Stimulated activated naive CD4-positive, alpha-beta T cell treated with Interleukin-2 at 50 U/mL for 16 hours (primary cell): ENCODE results near the gene FOXE1.

Experiments used
- DNase-seq: peaks from one replicate; lab custom pipeline; 2025; lab: John Stamatoyannopoulos, UW

FOXE1 gene

DNA sequence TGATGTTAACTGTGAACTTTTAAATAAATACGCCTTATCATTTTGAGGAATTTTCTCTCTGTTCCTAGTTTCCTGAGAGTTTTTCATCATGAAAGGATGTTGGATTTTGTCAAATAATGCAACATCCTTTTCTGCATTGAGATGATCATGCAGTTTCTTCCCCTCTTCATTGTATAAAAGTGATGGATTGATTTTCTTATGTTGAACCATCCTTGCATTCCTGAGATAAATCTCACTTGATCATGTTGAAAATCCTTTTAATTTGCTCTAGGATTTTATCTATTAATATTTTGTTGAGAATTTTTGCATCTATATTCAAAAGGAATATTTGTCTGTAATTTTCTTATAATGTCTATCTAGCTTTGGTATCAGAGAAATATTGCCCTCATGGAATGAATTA, 13.3 kb downstream of the FOXE1 start:
- no peak for DNase-seq

DNA sequence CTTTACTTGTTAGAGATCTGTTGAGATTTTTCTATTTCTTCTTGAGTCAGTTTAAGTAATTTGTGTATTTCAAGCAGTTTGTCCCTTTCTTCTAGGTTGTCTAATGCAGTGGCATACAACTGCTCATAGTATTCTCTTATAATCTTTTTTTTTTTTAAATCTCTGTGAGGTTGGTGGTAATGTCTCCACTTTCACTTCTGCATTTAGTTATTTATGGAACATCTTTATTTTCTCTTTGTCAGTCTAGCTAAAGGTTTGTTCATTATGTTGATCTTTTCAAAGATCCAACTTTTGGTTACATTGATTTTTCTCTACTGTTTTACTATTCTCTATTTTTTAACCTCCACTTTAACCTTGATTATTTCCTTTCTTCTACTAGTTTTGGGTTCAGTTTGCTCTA, 13.8 kb downstream of the FOXE1 start:
- no peak for DNase-seq

DNA sequence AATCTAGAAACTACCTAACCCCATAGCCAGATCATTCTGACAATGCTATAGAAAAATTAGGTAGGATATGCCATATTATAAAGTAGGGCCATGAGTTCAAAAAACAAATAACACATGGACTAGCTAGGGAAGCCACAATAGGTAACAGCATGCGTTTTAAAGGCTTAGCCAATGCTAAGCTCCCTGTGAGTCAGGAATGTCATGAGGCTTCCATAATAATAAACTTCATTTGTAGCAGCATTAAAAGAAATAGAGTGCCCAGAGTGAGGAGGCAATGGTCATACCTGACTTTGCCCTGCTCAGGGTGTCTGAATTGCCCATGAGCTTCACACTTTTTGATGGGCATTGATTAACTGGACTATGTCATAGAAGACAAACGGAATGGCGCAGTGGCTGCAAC, 15.8 kb downstream of the FOXE1 start:
- no peak for DNase-seq

DNA sequence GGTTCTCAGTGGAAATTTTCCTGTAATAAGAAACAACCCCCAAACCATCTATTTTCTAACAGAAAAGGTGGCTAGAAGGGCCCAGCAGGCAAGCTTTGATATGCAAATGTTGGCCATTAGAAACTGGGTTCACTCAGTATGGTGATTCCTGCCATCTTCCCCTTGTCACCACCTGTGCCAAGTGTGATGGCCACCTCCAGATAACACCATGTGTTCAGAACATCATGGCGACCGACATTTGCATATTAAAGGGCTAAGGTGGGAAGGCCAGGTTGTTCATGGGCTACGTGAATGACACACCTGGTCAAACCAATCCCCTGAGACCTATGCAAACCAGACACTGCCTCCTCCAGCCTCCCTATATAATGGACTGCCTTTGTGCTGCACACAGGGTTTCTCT, 20.4 kb downstream of the FOXE1 start:
- no peak for DNase-seq

DNA sequence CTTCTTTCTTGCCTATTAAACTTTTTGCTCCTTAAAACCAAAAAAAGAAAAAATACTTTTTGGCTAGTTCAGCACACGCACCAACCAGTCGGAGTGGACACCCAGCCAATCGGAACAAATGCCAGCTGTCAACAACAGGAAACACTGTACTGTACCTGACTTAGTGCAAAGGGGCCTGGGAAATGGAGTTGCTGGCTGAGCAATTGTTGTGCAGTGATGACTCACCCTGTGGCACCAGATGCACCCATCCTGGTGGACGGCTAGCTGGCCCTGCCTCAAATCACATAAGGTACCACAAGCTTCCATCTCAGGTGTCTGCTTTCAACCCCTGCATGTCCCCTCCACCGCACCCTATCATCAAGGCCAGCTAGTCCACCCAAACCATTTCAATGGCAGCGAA, 20.9 kb downstream of the FOXE1 start:
- DNase-seq: no peak

DNA sequence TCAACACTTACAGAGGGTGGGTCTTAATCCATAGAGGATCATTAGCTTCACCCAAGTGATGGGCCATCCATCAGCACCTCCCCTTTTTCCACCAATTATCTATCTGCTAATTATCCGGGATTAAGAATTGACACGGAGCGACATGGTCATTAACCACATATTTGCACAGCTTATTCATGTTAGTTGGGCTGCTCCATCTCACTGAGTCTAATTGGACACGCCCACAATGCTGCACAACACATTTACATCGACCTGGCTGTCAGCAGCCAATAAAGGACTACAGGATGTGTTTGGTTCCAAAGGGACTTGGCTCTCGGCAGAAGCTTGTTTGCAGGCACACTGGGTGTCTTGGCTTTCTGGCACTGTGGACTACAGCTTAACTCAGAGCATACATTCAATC, 21.6 kb downstream of the FOXE1 start:
- DNase-seq: no peak

DNA sequence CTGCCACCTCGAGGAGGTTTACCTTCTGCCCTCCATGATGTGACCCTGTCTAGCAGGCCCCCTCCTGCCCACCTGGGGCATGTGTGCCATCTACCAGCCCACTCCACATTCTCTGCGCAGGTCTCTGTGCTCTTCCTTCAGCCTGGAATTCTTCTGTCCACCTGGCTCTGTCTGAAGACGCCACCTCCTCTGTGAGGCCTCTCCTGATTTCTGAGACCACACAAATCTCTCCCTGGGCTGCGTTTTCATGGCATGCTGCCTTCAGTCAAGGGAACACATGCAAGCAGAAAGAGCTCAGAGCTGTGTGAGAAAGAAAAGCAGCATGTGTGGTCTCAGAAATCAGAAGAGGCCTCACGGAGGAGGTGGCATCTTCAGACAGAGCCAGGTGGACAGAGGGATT, 22.1 kb downstream of the FOXE1 start:
- DNase-seq: no peak

DNA sequence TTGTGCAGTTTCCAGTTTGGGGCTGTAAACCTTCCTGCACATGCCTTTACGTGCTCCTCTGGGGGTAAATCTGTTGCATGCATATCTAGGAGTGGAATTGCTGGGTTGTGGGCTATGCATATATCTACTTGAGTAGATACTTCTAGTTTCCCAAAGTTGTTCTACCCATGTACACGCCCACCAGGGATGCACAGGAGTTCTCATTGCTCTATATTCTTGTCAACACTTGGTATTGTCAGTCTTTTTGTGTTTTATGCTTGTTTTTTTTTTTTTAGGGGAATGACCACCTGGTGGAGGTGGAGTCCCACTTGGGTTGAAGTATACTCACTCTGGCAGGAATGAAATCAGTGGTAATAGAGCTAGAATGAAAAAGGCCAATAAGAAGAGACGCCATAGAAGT, 23.0 kb downstream of the FOXE1 start:
- DNase-seq: no peak

DNA sequence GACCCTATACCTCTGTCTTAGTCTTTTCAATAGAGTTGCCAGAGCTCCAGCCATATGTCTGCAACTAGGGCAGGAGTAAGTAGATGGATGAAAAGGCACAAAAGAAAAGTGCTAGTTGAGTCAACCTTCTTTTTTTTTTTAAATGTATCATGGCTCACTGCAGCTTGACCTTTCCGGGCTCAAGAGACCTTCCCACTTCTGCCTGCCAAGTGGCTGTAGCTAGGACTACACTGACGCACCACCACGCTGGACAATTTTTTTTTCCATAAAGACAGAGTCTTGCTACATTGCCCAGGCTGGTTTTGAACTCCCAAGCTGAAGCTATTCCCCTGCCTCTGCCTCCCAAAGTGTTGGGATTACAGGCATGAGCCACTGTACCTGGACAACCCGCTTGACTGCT, 27.3 kb downstream of the FOXE1 start:
- no peak for DNase-seq

DNA sequence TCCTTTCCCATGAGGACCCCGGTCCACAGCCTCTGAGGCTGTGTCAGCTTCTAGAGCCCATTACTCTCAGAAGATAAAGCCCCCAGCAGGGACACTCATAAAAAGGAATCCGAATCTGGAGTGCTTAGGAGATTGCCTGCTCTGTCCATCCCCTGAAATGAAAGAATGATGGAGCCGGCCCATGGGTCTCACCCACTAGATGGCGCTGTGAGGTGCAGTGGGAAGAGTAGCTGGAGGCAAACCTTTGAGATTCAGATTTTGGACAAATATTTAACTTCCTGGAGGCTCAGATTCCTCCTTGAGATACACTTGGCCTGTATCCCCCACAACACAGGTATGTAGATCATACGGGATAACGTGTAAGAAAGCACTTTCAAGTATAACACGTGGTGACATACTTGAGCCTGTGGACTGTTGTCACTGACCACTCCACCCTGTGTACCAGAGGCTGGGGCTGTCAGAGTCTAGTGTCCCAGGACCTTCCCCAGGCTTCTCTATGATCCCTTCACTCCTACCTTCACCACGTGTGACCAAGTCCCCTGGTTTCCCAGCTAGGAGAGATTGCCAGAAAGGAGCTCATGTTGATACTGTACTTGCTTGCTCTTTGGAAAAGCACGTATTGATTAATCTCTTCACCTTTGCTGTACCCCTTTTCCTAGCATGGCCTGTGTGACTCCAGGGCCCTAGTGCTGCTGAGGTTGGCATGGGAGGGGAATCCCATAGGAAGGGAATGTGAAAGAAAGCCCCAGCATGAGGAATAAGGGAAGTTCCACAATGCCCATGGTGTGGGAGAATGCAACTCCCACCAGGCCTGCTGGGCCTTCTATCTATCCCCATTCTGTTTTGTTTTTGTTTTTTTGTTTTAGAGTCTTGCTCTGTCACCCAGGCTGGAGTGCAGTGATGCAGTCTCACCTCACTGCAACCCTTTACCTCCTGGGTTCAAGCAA, 37.2 kb downstream of the FOXE1 start:
- peak; percentile 33 for DNase-seq

DNA sequence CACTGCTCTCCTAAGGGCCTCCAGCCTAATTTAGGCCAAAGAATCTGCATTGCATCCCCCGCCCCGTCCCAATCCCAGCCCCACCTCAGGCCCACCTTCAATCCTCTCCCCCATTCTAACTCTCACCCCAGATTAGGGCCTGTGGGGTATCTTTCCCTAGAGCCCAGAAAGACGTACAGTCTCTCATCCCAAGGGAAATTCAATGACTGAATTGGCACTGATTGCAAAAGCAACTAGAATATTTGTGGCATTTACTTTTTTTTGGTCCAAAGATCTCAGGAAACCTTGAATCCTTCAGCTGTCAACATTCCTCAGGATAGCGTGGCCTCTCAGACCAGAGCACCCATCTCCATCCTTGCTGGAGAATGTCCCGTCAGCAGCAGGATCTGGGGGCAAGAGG, 38.7 kb downstream of the FOXE1 start:
- no peak for DNase-seq

DNA sequence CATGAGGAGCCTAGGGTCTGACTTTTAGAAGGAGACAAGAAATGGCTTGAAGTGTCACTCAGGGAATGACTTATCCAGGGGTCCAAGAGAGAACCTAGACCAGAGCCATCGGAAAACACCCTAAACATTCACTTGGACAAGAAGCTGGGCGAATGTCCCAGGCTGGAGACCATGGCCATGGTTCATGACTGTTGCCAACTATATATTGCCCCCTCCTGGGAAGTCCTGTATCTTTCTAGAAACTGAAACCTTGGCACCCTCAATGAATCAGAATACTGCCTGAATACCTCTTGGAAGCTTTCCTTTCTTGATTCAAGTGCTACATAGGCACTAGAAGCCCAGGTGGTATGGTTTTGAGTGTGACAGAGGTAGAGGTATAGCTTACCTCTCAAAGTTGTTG, 39.4 kb downstream of the FOXE1 start:
- no peak for DNase-seq

DNA sequence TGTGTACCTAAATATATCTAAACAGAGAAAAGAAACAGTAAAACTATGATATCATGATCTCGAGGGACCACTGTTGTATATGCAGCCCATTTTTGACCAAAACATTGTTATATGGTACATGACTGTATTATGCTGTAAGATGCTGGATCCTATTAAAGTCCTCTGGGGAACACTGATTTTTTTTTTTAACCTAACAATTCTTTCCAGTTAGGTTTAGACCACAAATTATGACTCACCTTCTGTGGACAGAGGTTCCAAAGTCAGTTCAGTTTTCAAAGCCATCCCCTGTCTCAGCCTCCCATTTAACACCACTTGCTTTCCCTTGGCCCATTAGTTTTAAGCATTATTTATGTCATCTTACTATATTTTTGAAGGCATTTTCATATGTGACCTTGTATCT, 42.2 kb downstream of the FOXE1 start:
- no peak for DNase-seq

DNA sequence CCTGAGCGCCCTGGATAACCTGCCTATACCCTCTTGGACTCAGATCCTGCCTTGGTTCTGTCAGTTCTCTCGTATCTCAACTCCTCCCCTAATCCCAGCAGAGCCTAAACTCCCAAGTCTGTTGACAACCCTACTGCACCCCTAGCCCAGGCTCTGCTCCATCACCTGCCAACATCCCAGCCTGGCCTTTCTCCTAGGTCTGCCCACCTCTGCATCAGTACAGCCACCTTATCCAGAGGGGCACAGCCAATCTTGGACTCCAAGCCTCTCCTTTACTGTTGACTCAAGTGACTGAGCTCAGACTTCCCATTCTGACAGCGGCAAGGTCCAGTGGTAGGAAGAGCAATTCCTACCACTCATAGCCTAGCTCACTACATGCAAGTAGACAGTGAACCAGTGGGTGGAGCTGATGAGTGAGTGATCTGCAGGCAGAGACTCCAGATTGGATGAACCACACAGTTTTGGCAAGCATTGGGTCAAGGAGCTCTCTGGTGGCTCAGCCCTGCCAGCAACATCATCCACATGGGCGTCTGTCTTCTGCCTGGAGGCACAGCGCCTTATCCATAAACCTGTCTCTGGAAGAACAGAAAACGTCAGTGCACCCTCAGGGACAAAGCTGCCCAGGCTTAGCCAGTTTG, 42.8 kb downstream of the FOXE1 start:
- DNase-seq: no peak

DNA sequence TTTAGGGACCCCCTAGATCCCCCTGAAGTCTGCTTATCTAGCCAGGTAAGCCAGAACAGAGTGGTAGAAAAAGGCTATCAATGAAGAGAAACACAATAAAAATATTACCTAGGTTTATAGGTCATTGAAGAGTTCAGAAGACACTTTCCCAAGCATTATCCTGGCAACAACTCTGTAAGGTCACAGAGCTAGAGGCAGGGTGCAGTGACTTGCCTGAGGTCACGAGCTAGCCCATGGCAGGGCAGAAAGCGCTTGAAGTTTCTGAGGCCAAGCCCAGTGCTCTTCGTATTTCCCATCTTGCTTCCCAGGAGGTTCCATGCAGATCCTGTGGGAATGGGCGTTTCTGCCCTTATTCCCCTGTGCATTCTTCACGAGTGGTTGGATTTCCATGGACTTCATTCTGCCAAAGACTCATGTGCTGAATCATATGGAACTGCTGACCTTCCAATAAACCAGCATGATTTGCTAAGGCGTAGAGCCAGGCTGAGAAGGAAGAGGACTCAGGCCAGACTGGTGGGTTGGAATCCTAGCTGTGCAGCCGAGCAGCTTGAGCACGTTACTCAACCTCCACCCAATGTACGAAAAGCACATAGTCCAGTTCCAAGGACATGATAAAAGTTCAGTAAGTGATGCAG, 47.2 kb downstream of the FOXE1 start:
- no peak for DNase-seq

DNA sequence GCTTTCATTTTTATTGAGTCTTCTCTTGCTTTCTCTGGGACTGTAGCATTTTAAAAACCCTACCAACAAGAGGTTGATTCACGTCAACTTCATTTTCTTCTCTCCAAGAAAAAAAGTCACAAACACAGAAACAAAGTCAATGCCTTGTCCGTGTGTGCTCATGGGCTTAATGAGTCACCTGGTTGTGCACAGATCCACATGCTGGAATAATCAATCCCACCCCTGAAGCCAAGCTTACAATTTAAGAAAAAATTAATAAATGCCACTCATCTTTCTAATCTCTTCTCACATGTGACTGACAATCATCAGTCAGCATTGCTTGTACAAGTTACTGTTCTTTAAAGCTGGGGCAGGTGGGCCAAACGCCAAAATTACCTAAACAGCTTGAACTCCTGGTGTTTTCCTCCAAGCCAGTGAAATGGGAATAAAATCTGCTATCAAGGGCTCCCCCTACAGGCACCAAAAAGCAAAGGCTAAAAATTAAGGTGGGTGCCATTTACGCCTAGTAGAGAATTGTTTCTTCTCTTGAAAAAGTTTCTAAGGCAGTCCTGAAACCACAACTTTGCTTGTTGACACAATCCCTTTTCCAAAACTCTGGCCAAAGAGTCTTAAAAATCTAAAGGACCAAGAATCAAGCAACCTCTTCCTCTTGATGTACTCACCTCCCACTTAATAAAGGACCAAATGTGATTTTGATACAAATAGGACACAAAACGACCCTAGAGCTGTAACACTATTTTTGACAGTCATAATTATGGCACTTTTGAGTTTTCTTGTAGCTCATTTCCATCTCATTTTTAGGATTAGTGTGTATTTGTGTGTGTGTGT, 47.9 kb downstream of the FOXE1 start:
- DNase-seq: no peak

DNA sequence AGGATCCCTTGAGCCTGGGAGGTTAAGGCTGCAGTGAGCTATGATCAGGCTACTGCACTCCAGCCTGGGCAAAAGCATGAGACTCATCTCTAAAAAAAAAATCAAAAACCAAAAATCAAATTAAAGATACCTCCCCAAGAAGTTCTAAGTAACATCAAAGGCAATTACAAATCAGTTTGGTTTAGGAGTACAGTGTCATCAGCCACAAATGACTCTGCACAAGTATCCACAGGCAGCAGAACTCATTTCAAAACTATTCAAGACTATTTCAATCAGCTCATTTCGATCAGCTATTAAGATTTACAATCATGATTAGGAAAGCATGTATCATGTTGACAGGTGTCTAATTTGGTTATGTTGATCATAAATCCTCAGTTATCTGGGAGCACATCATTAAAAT, 50.2 kb downstream of the FOXE1 start:
- DNase-seq: no peak

DNA sequence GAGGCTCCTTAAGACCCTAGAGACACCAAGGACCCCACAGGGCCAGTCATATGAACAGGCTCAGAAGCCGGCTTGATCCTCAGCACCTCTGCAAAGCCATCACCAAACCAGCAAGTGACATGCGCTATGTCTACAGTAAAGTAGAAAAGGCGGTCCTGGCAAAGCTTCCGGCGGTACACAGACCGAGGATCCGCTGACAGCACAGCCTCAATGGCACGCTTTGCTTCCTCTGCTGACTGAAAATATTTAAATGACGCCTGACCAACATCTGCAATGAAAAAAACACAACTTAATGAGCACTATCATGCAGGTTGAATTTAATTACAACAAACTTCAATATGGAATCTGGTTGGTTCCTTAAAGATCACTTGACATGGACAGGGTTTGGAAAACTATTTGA, 51.7 kb downstream of the FOXE1 start:
- peak; percentile 39 for DNase-seq

DNA sequence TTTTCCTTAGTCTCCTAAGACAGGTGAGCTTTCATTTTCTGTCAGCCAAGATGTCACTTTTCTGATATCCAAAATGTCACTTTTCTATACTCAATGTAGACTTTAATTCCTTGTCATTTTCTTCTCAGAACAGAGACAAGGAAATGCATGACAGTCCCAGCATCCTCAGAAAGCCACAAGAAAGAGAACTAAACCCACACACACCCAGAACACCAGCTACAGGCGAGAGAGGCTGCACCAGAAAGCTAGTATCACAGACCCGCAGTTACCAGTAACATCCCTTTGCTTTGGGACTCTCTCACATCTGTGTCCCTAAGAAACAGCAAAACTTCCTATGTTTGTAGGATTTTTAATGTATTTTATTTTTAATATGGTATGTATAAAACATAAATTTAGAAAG, 52.2 kb downstream of the FOXE1 start:
- peak; percentile 20 for DNase-seq
